HUES64 (cell line): ENCODE results near the gene USP27X.
A peak's percentile ranks its signal among the peaks of the same experiment; 100 is the strongest.

Source experiments
- H3K27ac ChIP-seq: 2 replicates; pipeline ENCODE4 v1.7.0; 2013; ENCODE audit warnings: low read depth, low read length, inconsistent platforms
- H3K27me3 ChIP-seq: 2 replicates; pipeline ENCODE4 v1.6.1; 2013; ENCODE audit warnings: mild to moderate bottlenecking, low read length; ENCODE audit not compliant: insufficient read depth
- H3K36me3 ChIP-seq: 2 replicates; pipeline ENCODE4 v1.6.1; 2013; ENCODE audit warnings: mild to moderate bottlenecking, low read length; ENCODE audit not compliant: insufficient read depth
- H3K4me1 ChIP-seq: 2 replicates; pipeline ENCODE4 v1.6.1; 2013; ENCODE audit warnings: mild to moderate bottlenecking, low read length, moderate library complexity; ENCODE audit not compliant: insufficient read depth
- H3K4me3 ChIP-seq: 2 replicates; pipeline ENCODE4 v1.5.1; 2013; ENCODE audit warnings: mild to moderate bottlenecking, low read length, moderate library complexity
- H3K9ac ChIP-seq: 2 replicates; pipeline ENCODE4 v1.6.1; 2013; ENCODE audit warnings: mild to moderate bottlenecking, low read depth, low read length
- H3K9me3 ChIP-seq: 2 replicates; pipeline ENCODE4 v1.6.1; 2013; ENCODE audit warnings: low read depth, low read length; ENCODE audit not compliant: insufficient read depth
- WGBS: fragments of 150-250, 120-280 bp; methylation state at CpG from one replicate; pipeline ENCODE4 v1.1.7; 2013; ENCODE audit warnings: missing lambda C conversion rate; 5-methylcytosine and 5-hydroxymethylcytosine counted together

Gene USP27X

GRCh38 chrX:49922291-49923241, 43.3 kb downstream of the USP27X start, which contains the start of gene CLCN5:
Gene CLCN5, plus strand, starts transcription at chrX:49922596. Its CDS starts 2,703 bp downstream, at chrX:49925299.
- no peak within 1 kb of the TSS for H3K27ac ChIP-seq
- H3K4me1 ChIP-seq, result peaks cover 5% of the 10 kb centered on the region; the same call in 1 of the 2 replicates
- H3K36me3 ChIP-seq, result no peaks in the 10 kb centered on the region; the same call in 1 of the 2 replicates
- H3K9ac ChIP-seq, result peak within 1 kb of the TSS; percentile 9; the same call in 1 of the 2 replicates
- peaks cover 11% of the 10 kb centered on the region for H3K27me3 ChIP-seq
- H3K4me3 ChIP-seq, result peak within 1 kb of the TSS; percentile 67
- H3K9me3 ChIP-seq, result no peaks in the 10 kb centered on the region
- WGBS, result under 1% methylated on average over 83 of the region's 83 CpGs

GRCh38 chrX:49925176-49925575, 45.9 kb downstream of the USP27X start:
- H3K9me3 ChIP-seq, result no peaks in the 10 kb centered on the region
- H3K4me1 ChIP-seq, result peaks cover 5% of the 10 kb centered on the region; the same call in 1 of the 2 replicates
- H3K27ac ChIP-seq, result no peak overlapping the region
- H3K27me3 ChIP-seq, result peaks cover 11% of the 10 kb centered on the region
- H3K4me3 ChIP-seq, result no peak overlapping the region
- WGBS, result 38% methylated on average over 1 of the region's 2 CpGs
- no peaks in the 10 kb centered on the region; the same call in 1 of the 2 replicates for H3K36me3 ChIP-seq
- no peak overlapping the region for H3K9ac ChIP-seq

- Histone ChIP-seq H3K27ac (no peak overlapping the region), H3K4me1 (no peaks in the 10 kb centered on the region), H3K36me3 (no peaks in the 10 kb centered on the region; the same call in 1 of the 2 replicates), H3K4me3 (no peak overlapping the region), H3K27me3 (no peaks in the 10 kb centered on the region), H3K9me3 (no peaks in the 10 kb centered on the region), H3K9ac (no peak overlapping the region)
- WGBS, result 100% methylated on average over 1 of the region's 1 CpG
Measured at GRCh38 chrX:49930039-49930438, 50.8 kb downstream of the USP27X start.
